ENCODE measurements around the gene PHOSPHO2.
A peak's percentile ranks its signal among the peaks of the same experiment; 100 is the strongest.
"Not testable (repeated sequence)": the region's sequence is repeated elsewhere in the genome, so short reads cannot be mapped to it uniquely, and the experiment has no call there.

The PHOSPHO2 gene

DNA sequence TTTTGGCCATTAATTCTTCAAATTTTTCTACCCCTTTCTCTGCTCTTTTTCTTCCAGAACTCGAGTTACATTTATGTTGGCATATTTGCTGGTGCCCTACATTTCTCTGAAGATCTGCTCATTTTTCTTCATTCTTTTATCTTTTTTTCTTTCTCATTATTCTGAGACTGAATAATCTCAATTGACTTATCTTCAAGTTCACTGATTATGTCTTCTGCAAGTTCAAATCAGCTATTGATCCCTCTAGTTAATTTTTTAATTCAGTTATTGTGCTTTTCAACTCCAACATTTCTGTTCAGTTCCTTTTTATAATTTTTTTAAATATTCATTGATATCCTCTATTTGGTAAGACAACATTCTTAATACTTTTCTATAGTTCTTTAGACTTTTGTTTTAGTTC, 3.3 kb upstream of the PHOSPHO2 start:
- ChIA-PET POLR2A (no interaction called here), CTCF (interaction anchor here (0.6 kb wide), 1 partner anchor 108 kb away, joined by 3 read pairs; no protein-coding TSS in a partner anchor)
- DNase-seq (ENCODE audit: low read depth, low spot score): no peak
- no peak overlapping the region for H3K4me3 ChIP-seq (ENCODE audit: low read depth, low read length)
- TF ChIP-seq, protein P1, sequence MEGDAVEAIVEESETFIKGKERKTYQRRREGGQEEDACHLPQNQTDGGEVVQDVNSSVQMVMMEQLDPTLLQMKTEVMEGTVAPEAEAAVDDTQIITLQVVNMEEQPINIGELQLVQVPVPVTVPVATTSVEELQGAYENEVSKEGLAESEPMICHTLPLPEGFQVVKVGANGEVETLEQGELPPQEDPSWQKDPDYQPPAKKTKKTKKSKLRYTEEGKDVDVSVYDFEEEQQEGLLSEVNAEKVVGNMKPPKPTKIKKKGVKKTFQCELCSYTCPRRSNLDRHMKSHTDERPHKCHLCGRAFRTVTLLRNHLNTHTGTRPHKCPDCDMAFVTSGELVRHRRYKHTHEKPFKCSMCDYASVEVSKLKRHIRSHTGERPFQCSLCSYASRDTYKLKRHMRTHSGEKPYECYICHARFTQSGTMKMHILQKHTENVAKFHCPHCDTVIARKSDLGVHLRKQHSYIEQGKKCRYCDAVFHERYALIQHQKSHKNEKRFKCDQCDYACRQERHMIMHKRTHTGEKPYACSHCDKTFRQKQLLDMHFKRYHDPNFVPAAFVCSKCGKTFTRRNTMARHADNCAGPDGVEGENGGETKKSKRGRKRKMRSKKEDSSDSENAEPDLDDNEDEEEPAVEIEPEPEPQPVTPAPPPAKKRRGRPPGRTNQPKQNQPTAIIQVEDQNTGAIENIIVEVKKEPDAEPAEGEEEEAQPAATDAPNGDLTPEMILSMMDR (IDR thresholded peaks at IDR 0.05; ENCODE audit: insufficient read depth, low read length, missing control alignments): no peak

DNA sequence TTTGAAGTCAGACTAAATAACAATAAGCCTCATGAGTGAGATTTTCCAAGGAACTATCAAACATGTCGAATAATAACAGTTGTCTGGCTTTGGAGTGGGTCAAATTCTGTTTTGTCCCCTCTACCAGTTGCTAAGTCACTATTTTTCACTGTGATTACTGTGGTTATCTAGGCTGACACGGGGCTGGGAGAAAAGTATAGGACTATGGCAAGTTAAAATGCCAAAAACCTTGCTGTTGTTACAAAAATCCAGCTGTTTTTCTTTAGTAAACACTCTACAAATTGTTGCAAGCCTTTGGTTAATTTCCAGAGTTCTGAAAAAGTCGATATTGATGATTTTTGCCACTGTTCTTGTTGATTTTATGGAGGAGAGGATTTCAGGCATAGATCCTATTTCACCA, 1.6 kb upstream of the PHOSPHO2 start:
- TF ChIP-seq, protein P1 (IDR thresholded peaks at IDR 0.05; ENCODE audit: insufficient read depth, low read length, missing control alignments): no peak
- no peak overlapping the region for H3K4me3 ChIP-seq (ENCODE audit: low read depth, low read length)
- ChIA-PET POLR2A (no interaction called here), CTCF (no interaction called here)
- no peak for DNase-seq (ENCODE audit: low read depth, low spot score)

GRCh38 chr2:169693360-169693759, 909 bp upstream of the PHOSPHO2 start:
- TF ChIP-seq, protein P1 (IDR thresholded peaks at IDR 0.05; ENCODE audit: insufficient read depth, low read length, missing control alignments): peak; percentile 8
- H3K4me3 ChIP-seq (ENCODE audit: low read depth, low read length): no peak overlapping the region
- CTCF ChIA-PET: interaction anchor here (0.8 to 1.2 kb wide), 2 partner anchors 11 to 165 kb away, joined by 3 read pairs; no protein-coding TSS in a partner anchor
- POLR2A ChIA-PET: no interaction called here
- no peak for DNase-seq (ENCODE audit: low read depth, low spot score)

GRCh38 chr2:169694894-169695260, 608 bp downstream of the PHOSPHO2 start:
- ChIA-PET CTCF (no interaction called here), POLR2A (no interaction called here)

GRCh38 chr2:169696381-169696780, 2.1 kb downstream of the PHOSPHO2 start:
- DNase-seq (ENCODE audit: low read depth, low spot score): no peak
- ChIA-PET POLR2A (no interaction called here), CTCF (no interaction called here)
- TF ChIP-seq, protein P1 (IDR thresholded peaks at IDR 0.05; ENCODE audit: insufficient read depth, low read length, missing control alignments): no peak
- H3K4me3 ChIP-seq (ENCODE audit: low read depth, low read length): no peak overlapping the region

More at GRCh38 chr2:169694894-169695260, 608 bp downstream of the PHOSPHO2 start:
- TF ChIP-seq, protein P1 (IDR thresholded peaks at IDR 0.05; ENCODE audit: insufficient read depth, low read length, missing control alignments): no peak
- H3K4me3 ChIP-seq (ENCODE audit: low read depth, low read length): peak overlapping the region; percentile 87
- no peak for DNase-seq (ENCODE audit: low read depth, low spot score)

DNA sequence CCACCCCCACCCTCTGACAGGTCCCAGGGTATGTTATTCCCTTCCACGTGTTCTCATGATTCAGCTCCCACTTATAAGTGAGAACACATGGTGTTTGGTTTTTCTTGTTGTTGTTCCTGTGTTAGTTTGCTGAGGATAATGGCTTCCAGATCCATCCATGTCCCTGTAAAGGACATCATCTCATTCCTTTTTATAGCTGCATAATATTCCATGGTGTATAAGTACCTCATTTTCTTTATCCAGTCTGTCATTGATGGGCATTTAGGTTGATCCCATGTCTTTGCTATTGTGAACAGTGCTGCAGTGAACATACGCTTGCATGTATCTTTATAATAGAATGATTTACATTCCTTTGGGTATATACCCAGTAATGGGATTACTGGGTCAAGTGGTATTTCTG, 4.9 kb downstream of the PHOSPHO2 start:
- POLR2A ChIA-PET; H3K4me3 ChIP-seq (ENCODE audit: low read depth, low read length); DNase-seq (ENCODE audit: low read depth, low spot score): not testable (repeated sequence)
- CTCF ChIA-PET: interaction anchor here (1.9 kb wide), 1 partner anchor 69 kb away, joined by 4 read pairs; no protein-coding TSS in a partner anchor

- no peak for DNase-seq (ENCODE audit: low read depth, low spot score)
- CTCF ChIA-PET: no interaction called here
- POLR2A ChIA-PET: no interaction called here
- no peak overlapping the region for H3K4me3 ChIP-seq (ENCODE audit: low read depth, low read length)
- TF ChIP-seq, protein P1 (IDR thresholded peaks at IDR 0.05; ENCODE audit: insufficient read depth, low read length, missing control alignments): no peak
Observed at GRCh38 chr2:169702996-169703395, 8.7 kb downstream of the PHOSPHO2 start.
